Astrocyte (in vitro differentiated cells and primary cell): ENCODE data around the gene MTUS2. TPM values are rescaled to one million over a fixed set of nuclear protein-coding genes. Genes with fewer than 3 reads are reported as not detected.

Source experiments
- DNase-seq: peaks from one replicate; pipeline ENCODE4 v3.0.0-alpha.2; 2010; ENCODE audit warnings: low read depth
- FAIRE-seq: peaks from 2 replicates; lab custom pipeline; 2011; peaks lifted over from hg19 to GRCh38; lab: Jason Lieb, UNC
- H2AFZ ChIP-seq: 2 replicates; pipeline ENCODE4 v1.6.0; 2012; ENCODE audit warnings: low read depth, low read length, inconsistent platforms
- H3K27ac ChIP-seq: 2 replicates; pipeline ENCODE4 v1.5.1; 2011; ENCODE audit warnings: low read depth, low read length, inconsistent platforms
- H3K27me3 ChIP-seq: 2 replicates; pipeline ENCODE4 v1.6.0; 2011; ENCODE audit warnings: low read length, inconsistent platforms; ENCODE audit not compliant: insufficient read depth
- H3K36me3 ChIP-seq: 2 replicates; pipeline ENCODE4 v1.5.1; 2011; ENCODE audit warnings: low read length, inconsistent platforms; ENCODE audit not compliant: insufficient read depth
- H3K4me1 ChIP-seq: 2 replicates; pipeline ENCODE4 v1.5.1; 2011; ENCODE audit warnings: low read length, inconsistent platforms; ENCODE audit not compliant: insufficient read depth
- H3K4me2 ChIP-seq: 2 replicates; pipeline ENCODE4 v1.6.0; 2012; ENCODE audit warnings: low read length, inconsistent platforms
- H3K4me3 ChIP-seq: 2 replicates; pipeline ENCODE4 v1.5.1; 2011; ENCODE audit warnings: low read depth, mild to moderate bottlenecking, low read length, inconsistent platforms; ENCODE audit not compliant: insufficient read depth
- H3K79me2 ChIP-seq: 2 replicates; pipeline ENCODE4 v1.6.0; 2012; ENCODE audit warnings: mild to moderate bottlenecking, low read length, inconsistent platforms; ENCODE audit not compliant: insufficient read depth
- H3K9ac ChIP-seq: 2 replicates; pipeline ENCODE4 v1.6.0; 2012; ENCODE audit warnings: mild to moderate bottlenecking, low read length, inconsistent platforms
- H3K9me3 ChIP-seq: 2 replicates; pipeline ENCODE4 v1.5.1; 2012; ENCODE audit warnings: low read depth, mild to moderate bottlenecking, low read length, inconsistent platforms; ENCODE audit not compliant: insufficient read depth
- H4K20me1 ChIP-seq: 2 replicates; pipeline ENCODE4 v1.6.0; 2012; ENCODE audit warnings: low read length, inconsistent platforms; ENCODE audit not compliant: insufficient read depth
- H3K27ac Mint-ChIP-seq: one replicate; pipeline ENCODE4 v1.8.0; 2021; ENCODE audit warnings: mild to moderate bottlenecking, mixed read lengths; ENCODE audit not compliant: unreplicated experiment
- H3K27me3 Mint-ChIP-seq: one replicate; pipeline ENCODE4 v1.8.0; 2021; ENCODE audit warnings: low read depth, mixed read lengths; ENCODE audit not compliant: unreplicated experiment
- H3K36me3 Mint-ChIP-seq: one replicate; pipeline ENCODE4 v1.8.0; 2021; ENCODE audit warnings: low read depth, mixed read lengths; ENCODE audit not compliant: unreplicated experiment
- H3K4me1 Mint-ChIP-seq: one replicate; pipeline ENCODE4 v1.8.0; 2021; ENCODE audit warnings: low read depth, mixed read lengths; ENCODE audit not compliant: unreplicated experiment
- H3K4me3 Mint-ChIP-seq: one replicate; pipeline ENCODE4 v1.8.0; 2021; ENCODE audit warnings: mild to moderate bottlenecking, moderate library complexity, mixed read lengths; ENCODE audit not compliant: unreplicated experiment
- H3K9me3 Mint-ChIP-seq: one replicate; pipeline ENCODE4 v1.8.0; 2021; ENCODE audit warnings: mild to moderate bottlenecking, mixed read lengths; ENCODE audit not compliant: unreplicated experiment
- CTCF ChIP-seq: IDR thresholded peaks from 2 replicates; pipeline ENCODE4 v1.5.1; 2011; ENCODE audit warnings: low read depth, mild to moderate bottlenecking, inconsistent platforms, low read length, moderate library complexity; ENCODE audit not compliant: insufficient read depth
- EZH2 ChIP-seq: IDR thresholded peaks from 2 replicates; pipeline ENCODE4 v1.6.1; 2012; ENCODE audit warnings: mild to moderate bottlenecking, low read length, inconsistent platforms; ENCODE audit not compliant: insufficient read depth
- total RNA-seq: library from RNA; stranded (reverse); gene quantifications from 2 replicates; pipeline ENCODE4 v1.2.1, GENCODE V29; 2021

The MTUS2 gene
- total RNA-seq, 1 donor from 2014 or later = 0.50 TPM

DNA sequence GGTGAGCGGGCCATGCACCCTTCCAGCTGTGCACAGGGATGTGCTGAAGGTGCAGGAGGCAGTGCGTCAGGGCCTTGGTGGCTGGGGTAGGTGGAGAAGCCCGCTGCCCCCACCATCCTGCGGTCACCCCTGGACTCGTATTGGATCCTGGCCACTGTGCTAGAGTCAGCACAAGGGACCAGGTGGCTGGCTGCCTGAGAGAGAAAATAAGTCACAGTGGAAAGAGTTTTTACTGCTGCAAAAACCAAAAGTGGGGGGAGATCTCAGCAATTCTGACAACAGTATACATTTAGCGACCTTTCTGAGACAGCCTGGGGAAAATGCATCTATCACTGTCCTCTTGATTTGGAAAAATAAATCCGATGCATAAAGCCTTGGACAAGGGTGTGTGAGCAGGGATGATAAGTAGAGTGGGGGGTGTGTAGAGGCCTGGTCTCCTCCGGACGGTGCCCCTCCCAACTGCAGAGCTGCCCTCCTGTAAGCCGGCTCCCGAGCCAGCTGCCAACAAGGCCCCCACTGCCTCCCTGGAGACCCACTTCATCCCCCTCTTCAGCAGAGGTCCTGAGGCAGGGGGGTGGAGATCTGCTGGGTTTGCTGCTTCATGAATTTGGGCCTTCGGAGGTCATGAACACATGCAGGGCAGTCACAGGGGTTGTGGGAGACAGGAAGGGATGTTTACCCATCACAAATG lies 691.1 kb downstream of the MTUS2 start:
- H3K4me2 ChIP-seq = peak overlapping the region; percentile 40
- peaks cover 17% of the 10 kb centered on the region for H3K36me3 ChIP-seq
- DNase-seq (peak; percentile 42), FAIRE-seq (no peak)
- Mint-ChIP-seq H3K4me1 (peaks cover 23% of the 10 kb centered on the region), H3K27me3 (no peaks in the 10 kb centered on the region), H3K4me3 (no peak overlapping the region), H3K36me3 (peaks cover 31% of the 10 kb centered on the region), H3K9me3 (no peaks in the 10 kb centered on the region), H3K27ac (peak overlapping the region; percentile 20)
- peaks cover 15% of the 10 kb centered on the region for H4K20me1 ChIP-seq
- no peaks in the 10 kb centered on the region for H3K79me2 ChIP-seq
- no peak overlapping the region for H3K27ac ChIP-seq
- H2AFZ ChIP-seq = no peak overlapping the region
- H3K9me3 ChIP-seq = no peaks in the 10 kb centered on the region
- no peak overlapping the region for H3K4me3 ChIP-seq
- H3K4me1 ChIP-seq = peaks cover 43% of the 10 kb centered on the region
- no peaks in the 10 kb centered on the region for H3K27me3 ChIP-seq
- TF ChIP-seq CTCF = no peak
- no peak for TF ChIP-seq EZH2
- peak overlapping the region; percentile 35 for H3K9ac ChIP-seq

DNA sequence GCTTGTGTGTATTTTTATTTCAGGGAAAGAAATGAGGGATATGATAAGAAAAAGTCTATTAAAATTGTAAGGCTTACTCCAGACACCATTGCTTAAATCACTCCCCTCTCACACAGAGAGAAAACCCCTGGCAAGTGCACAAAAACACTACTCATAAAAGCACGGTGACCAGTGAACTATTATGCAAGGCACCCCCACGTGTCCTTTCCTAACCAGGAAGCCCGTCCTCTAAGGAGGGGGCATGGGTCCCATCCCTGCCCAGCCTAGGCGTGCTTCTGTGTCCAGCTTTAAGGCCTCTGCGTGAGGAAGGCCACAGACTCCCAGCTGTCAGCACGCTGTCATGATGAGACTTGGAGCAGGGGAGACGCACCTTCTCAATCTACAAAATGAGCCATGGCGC lies 691.8 kb downstream of the MTUS2 start:
- TF ChIP-seq CTCF = no peak
- Mint-ChIP-seq H3K27ac (no peak overlapping the region), H3K9me3 (no peaks in the 10 kb centered on the region), H3K36me3 (peaks cover 34% of the 10 kb centered on the region), H3K27me3 (no peaks in the 10 kb centered on the region), H3K4me1 (peaks cover 23% of the 10 kb centered on the region), H3K4me3 (peak overlapping the region; percentile 12)
- no peaks in the 10 kb centered on the region for H3K79me2 ChIP-seq
- no peaks in the 10 kb centered on the region for H3K9me3 ChIP-seq
- H3K9ac ChIP-seq = no peak overlapping the region
- peaks cover 15% of the 10 kb centered on the region for H4K20me1 ChIP-seq
- no peak overlapping the region for H3K4me3 ChIP-seq
- no peak overlapping the region for H3K4me2 ChIP-seq
- DNase-seq = peak; percentile 69
- no peaks in the 10 kb centered on the region for H3K27me3 ChIP-seq
- H3K27ac ChIP-seq = no peak overlapping the region
- no peak for FAIRE-seq
- H3K4me1 ChIP-seq = peaks cover 43% of the 10 kb centered on the region
- no peak overlapping the region for H2AFZ ChIP-seq
- peaks cover 17% of the 10 kb centered on the region for H3K36me3 ChIP-seq
